NCI-H446 treated with DMSO at 0.1 percent for 48 hours (cell line): Measurements from ENCODE around the gene KAT14.
"Not testable (repeated sequence)": the region's sequence is repeated elsewhere in the genome, so short reads cannot be mapped to it uniquely, and the experiment has no call there.

ENCODE experiments used
- DNase-seq: peaks from one replicate; lab custom pipeline; 2025; lab: John Stamatoyannopoulos, UW

KAT14 gene

DNA sequence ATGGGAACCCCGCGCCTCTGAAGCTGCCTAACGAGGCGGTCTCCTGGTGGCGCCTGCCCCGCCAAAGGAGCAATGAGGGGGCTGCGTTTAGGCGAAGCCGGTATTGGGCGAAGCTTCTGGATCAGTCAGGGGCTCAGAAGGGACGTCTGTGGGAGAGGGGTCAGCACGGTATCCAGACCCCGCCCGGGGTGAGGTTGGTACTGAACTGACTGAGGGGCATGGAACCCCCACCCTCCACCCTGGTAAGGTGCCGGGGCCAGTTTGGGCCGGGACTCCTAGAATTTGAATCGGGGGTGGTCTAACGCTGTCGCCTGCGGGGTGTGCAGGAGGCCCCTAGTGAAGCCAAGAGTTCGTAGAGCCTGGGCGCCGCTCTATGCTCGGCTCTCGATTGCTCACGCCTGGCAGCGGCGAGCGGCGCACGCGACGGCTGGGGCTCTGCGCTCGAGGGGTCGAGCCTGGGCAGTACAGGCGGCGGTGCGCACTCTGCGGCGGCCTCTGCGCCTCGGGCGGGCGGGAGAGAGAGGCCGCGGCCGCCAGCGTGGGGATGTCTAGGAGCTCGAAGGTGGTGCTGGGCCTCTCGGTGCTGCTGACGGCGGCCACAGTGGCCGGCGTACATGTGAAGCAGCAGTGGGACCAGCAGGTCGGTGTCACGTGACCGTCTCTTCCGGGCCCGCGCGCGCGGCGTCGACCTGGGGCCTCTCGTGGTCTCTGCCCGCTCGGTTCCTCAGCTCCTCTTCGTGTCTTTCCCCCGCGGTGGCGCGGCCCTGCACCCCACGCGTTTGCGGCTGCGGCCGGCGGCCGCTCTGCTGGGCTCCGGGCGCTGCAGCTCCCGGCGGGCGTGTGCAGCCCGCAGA is at the start of gene KAT14, which contains the start of gene PET117:
TSS of gene KAT14 (plus strand) at position 452 of the 854 bp plus-strand sequence. CDS start 4,798 bp downstream, outside the sequence.
TSS of gene PET117 (plus strand) at position 452 of the 854 bp plus-strand sequence. CDS start at position 545, 93 bp downstream.
- peak; percentile 81 for DNase-seq

- DNase-seq, result not testable (repeated sequence)
Measured at GRCh38 chr20:18088298-18088697, 49.4 kb upstream of the KAT14 start.

DNA sequence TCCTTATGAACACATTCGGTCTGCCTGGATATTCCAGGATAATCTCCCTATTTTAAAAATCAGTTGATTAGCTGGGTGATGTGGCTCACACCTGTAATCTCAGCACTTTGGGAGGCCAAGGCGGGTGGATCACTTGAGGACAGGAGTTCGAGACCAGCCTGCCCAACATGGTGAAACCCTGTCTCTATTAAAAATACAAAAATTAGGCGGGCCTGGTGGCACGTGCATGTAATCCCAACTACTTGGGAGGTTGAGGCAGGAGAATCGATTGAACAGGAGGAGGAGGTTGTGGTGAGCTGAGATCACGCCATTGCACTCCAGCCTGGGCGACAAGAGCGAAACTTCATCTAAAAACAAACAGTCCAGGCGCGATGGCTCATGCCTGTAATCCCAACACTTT is 48.8 kb upstream of the KAT14 start:
- DNase-seq, result not testable (repeated sequence)

GRCh38 chr20:18090044-18090443 is 47.6 kb upstream of the KAT14 start:
- no peak for DNase-seq

DNA sequence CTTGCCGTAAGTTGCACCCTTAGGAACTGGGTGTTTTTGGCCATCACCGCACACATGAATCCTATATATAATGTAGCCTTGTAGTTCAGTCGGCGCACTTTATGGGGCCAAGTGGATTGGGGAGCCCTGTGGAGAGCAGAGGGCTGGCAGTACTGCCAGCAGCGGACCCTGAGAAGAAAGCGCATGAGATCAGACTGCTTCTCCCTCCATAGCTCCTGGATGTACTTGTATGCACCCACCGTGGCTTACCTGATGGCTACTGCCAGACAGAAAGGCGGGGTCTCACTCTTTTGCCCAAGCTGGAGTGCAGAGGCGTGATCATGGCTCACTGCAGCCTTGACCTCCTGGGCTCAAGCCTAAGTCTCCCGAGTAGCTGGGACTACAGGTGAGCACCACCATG is 47.2 kb upstream of the KAT14 start:
- DNase-seq, result no peak

- no peak for DNase-seq
Measured at GRCh38 chr20:18091623-18092022, 46.0 kb upstream of the KAT14 start.

DNA sequence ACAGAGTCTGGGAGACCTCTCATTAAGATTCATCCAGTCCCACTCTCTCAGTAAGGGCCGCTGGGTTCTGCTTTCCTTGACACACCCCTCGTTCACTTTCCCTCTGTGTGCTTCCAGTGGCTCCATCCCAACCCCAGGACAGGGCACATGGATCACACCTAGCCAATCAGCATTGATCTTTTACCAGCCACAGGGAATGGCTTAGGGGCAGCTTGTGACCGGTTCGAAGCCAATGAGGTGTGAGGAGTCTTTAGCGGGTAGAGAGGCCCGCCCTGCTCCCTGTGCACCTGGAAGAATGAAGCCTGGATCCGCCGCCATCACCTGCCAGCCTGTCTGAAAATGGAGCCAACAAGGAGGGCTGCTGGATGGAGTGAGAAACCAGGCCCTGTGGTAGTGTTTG is 44.8 kb upstream of the KAT14 start:
- DNase-seq, result no peak

DNA sequence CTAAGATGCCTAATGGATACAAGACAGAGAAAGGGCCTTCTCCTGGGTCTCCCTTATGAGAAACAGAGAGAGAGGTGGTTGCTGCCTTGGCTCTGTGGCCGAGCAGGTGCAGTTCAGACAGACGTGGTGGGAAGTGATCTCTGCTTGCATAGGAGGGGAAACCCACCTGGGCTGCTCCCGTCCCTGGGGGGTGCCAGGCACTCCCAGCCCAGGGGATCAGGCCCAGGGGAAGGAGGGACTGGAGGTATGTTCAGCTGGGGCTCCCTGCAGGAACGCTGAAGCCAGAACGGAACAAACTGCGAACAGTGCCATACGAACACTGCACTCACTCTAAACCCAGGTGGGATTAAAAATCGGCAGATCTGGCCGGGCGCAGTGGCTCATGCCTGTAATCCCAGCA is 44.3 kb upstream of the KAT14 start:
- DNase-seq, result no peak

DNA sequence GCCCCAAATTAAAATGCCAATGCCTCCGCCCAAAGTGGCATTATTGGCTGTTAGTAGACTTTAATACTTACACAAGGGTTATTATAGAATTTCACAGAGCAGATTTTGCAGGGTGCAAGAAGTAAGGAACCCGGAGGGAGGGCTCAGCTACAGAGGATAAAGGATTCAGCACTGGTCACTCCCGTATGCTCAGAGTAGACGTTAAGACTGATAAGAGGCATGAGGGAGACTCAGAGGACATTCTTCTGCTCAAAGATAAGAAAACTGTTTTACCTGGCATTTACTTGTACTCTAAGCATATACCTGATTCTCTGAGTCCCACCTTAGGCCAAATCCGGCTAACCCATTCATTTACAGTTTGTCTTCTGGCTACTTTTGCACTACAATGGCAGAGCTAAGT is 43.5 kb upstream of the KAT14 start:
- no peak for DNase-seq

GRCh38 chr20:18100569-18100968 is 37.1 kb upstream of the KAT14 start:
- not testable (repeated sequence) for DNase-seq

- DNase-seq, result no peak
Measured at GRCh38 chr20:18101125-18101810, 36.4 kb upstream of the KAT14 start.

- DNase-seq, result no peak
Measured at GRCh38 chr20:18103497-18103896, 34.2 kb upstream of the KAT14 start.

- no peak for DNase-seq
Measured at GRCh38 chr20:18108326-18108725, 29.3 kb upstream of the KAT14 start.

DNA sequence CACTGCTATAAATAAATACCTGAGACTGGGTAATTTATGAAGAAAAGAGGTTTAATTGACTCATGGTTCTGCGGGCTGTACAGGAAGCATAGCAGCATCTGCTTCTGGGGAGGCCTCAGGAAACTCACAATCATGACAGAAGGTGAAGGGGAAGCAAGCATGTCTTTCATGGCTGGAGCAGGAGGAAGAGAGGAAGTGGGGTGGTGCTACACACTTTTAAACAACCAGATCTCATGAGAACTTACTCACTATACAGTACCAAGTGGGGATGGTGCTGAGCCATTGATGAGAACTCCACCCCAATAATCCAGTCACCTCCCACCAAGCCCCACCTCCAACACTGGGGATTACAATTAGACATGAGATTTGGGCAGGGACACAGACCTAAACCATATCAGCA is 9.1 kb upstream of the KAT14 start:
- not testable (repeated sequence) for DNase-seq

DNA sequence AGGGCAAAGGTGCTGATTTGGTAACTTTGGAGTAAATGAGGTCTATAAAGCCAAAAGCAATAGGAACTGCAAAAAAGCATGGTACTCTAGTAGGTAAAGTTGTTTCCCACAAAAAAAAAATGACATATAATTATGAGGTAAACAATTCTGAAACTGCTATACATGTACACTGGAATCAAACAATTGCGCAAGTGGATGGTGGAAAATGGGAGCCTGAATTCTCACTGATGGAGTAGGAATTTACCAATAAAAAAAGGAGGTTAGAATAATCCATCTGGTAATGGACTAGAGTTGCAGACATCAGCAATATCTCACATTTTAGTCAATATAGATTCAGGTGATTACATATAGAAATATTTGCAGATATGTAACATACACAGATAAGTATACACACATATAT is 5.0 kb upstream of the KAT14 start:
- no peak for DNase-seq

- no peak for DNase-seq
Measured at GRCh38 chr20:18133962-18134361, 3.7 kb upstream of the KAT14 start.

GRCh38 chr20:18138266-18138582 is 561 bp downstream of the KAT14 start:
- no peak for DNase-seq

- DNase-seq, result no peak
Measured at GRCh38 chr20:18138639-18139583, 1.2 kb downstream of the KAT14 start.

GRCh38 chr20:18139832-18140231 is 2.2 kb downstream of the KAT14 start:
- no peak for DNase-seq

DNA sequence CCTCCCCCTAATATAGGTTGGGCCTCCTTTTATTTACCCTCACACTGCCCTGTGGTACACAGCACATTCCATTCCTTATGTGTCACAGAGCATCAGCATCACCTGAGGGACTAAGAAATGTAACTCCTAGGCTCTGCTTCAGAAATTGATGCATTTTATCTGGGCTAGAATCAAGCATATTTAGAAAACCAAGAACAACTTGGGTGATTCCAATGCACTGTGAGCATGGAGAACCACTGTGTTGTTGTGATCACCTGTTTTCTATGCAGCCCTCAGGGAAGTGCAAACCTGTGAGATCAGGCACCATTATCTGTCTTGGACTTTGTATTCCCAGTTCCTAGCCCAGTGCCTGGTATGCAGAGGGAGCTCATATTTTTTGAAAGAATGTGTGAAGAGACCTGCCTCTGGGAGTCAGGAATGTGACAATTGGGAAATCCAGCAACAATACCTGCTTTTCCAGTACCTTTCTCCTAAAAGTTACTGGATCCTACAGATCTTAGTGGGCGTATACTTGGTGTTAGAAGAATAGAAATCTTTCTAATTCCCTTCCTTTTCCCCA is 7.0 kb downstream of the KAT14 start:
- no peak for DNase-seq

- DNase-seq, result no peak
Measured at GRCh38 chr20:18154342-18154741, 16.7 kb downstream of the KAT14 start.

DNA sequence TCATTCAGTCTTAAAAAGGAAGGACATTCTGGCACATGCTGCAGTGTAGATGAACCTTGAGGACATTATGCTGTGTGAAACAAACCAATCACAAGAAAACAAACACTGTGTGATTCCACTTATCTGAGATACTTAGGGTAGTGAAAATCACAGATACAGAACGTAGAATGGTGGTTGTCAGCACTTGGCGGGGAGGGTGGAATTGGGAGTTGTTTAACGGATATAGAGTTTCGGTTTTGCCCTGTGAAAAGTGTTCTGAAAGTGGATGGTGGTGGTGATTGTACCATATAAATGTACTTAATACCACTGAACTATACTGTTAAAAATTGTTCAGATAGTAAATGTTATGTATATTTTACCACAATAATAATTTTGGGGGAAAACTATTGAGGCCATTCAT is 18.4 kb downstream of the KAT14 start:
- DNase-seq, result no peak
